ENCODE measurements around the gene PIGS.
"Not testable (repeated sequence)": the region's sequence is repeated elsewhere in the genome, so short reads cannot be mapped to it uniquely, and the experiment has no call there.

The PIGS gene

GRCh38 chr17:28571361-28572122, at the start of gene PIGS:
PIGS (minus strand) TSS chr17:28571524; CDS start chr17:28571496, 28 bp downstream.
- DNase-seq = peak; percentile 95

- DNase-seq = no peak
These were observed 48.7 kb upstream of the PIGS start for GRCh38 chr17:28620010-28620409.

GRCh38 chr17:28618464-28618863, 47.1 kb upstream of the PIGS start:
- no peak for DNase-seq

GRCh38 chr17:28616281-28616680, 45.0 kb upstream of the PIGS start:
- DNase-seq = no peak

GRCh38 chr17:28615260-28615940, 44.1 kb upstream of the PIGS start:
- no peak for DNase-seq

- no peak for DNase-seq
These were observed 42.6 kb upstream of the PIGS start, which contains the start of gene RSKR for GRCh38 chr17:28613931-28614381. RSKR (minus strand) TSS chr17:28614185; CDS start chr17:28614161, 24 bp downstream.

GRCh38 chr17:28612936-28613872, 41.9 kb upstream of the PIGS start:
- peak; percentile 45 for DNase-seq

- DNase-seq = no peak
These were observed 41.2 kb upstream of the PIGS start for GRCh38 chr17:28612531-28612930.

- DNase-seq = no peak
These were observed 39.1 kb upstream of the PIGS start for GRCh38 chr17:28610376-28610775.

- not testable (repeated sequence) for DNase-seq
These were observed 32.7 kb upstream of the PIGS start for GRCh38 chr17:28604031-28604430.

GRCh38 chr17:28599311-28600184, 28.2 kb upstream of the PIGS start:
- DNase-seq = peak; percentile 75

GRCh38 chr17:28598799-28599310, 27.5 kb upstream of the PIGS start, which contains the start of gene SPAG5:
SPAG5 (minus strand) TSS chr17:28599025; CDS start chr17:28598946, 79 bp downstream.
- DNase-seq = peak; percentile 93

GRCh38 chr17:28598389-28598788, 27.1 kb upstream of the PIGS start:
- DNase-seq = no peak

GRCh38 chr17:28597606-28598383, 26.5 kb upstream of the PIGS start:
- DNase-seq = no peak

GRCh38 chr17:28592260-28592659, 20.9 kb upstream of the PIGS start:
- DNase-seq = no peak

GRCh38 chr17:28585851-28586250, 14.5 kb upstream of the PIGS start:
- DNase-seq = no peak

GRCh38 chr17:28584434-28584833, 13.1 kb upstream of the PIGS start:
- no peak for DNase-seq

GRCh38 chr17:28582513-28582912, 11.2 kb upstream of the PIGS start:
- no peak for DNase-seq

GRCh38 chr17:28580959-28581358, 9.6 kb upstream of the PIGS start:
- no peak for DNase-seq

GRCh38 chr17:28579526-28579925, 8.2 kb upstream of the PIGS start:
- peak; percentile 37 for DNase-seq

Measured in stimulated activated CD4-positive, alpha-beta T cell treated with anti-CD3 and anti-CD28 coated beads, Interleukin-4, amount 100 ng/mL, for 24 hours (primary cell).